Fibroblast of skin of left biceps (primary cell): Measurements from ENCODE around the gene MPV17L.
"Not testable (repeated sequence)": the region's sequence is repeated elsewhere in the genome, so short reads cannot be mapped to it uniquely, and the experiment has no call there.

ENCODE experiments used
- DNase-seq, 2 experiments: peaks; one replicate each; pipeline ENCODE4 v3.0.0-alpha.2; 2013; ENCODE audit warnings: low read depth in 2 of 2

The MPV17L gene

GRCh38 chr16:15395631-15396508 lies at the start of gene MPV17L:
TSS of gene MPV17L (plus strand) at chr16:15395754. CDS start at chr16:15395898, 144 bp downstream.
- DNase-seq, result not testable (repeated sequence)

GRCh38 chr16:15348721-15349120 lies 46.8 kb upstream of the MPV17L start:
- DNase-seq, result not testable (repeated sequence)

GRCh38 chr16:15351251-15351650 lies 44.3 kb upstream of the MPV17L start:
- DNase-seq, result not testable (repeated sequence)

GRCh38 chr16:15351745-15352144 lies 43.8 kb upstream of the MPV17L start:
- not testable (repeated sequence) for DNase-seq

GRCh38 chr16:15352852-15353251 lies 42.7 kb upstream of the MPV17L start:
- not testable (repeated sequence) for DNase-seq

GRCh38 chr16:15354846-15355245 lies 40.7 kb upstream of the MPV17L start:
- DNase-seq, result not testable (repeated sequence)

GRCh38 chr16:15357495-15357894 lies 38.1 kb upstream of the MPV17L start:
- DNase-seq, result not testable (repeated sequence)

GRCh38 chr16:15378194-15378593 lies 17.4 kb upstream of the MPV17L start, which contains the start of gene NPIPA5:
TSS of gene NPIPA5 (minus strand) at chr16:15378294. CDS start at chr16:15378294, 0 bp downstream.
- DNase-seq, result not testable (repeated sequence)

GRCh38 chr16:15382810-15383209 lies 12.7 kb upstream of the MPV17L start:
- DNase-seq, result not testable (repeated sequence)

- not testable (repeated sequence) for DNase-seq
Measured at GRCh38 chr16:15388060-15388459, 7.5 kb upstream of the MPV17L start.

- DNase-seq, result not testable (repeated sequence)
Measured at GRCh38 chr16:15389916-15390315, 5.6 kb upstream of the MPV17L start.

GRCh38 chr16:15393025-15393424 lies 2.5 kb upstream of the MPV17L start:
- DNase-seq, result not testable (repeated sequence)

GRCh38 chr16:15396509-15396829 lies 915 bp downstream of the MPV17L start:
- not testable (repeated sequence) for DNase-seq

GRCh38 chr16:15396948-15397594 lies 1.5 kb downstream of the MPV17L start:
- DNase-seq, result no peak

GRCh38 chr16:15398618-15399316 lies 3.2 kb downstream of the MPV17L start:
- DNase-seq, result no peak

GRCh38 chr16:15399317-15399716 lies 3.8 kb downstream of the MPV17L start:
- DNase-seq, result no peak

- DNase-seq, result not testable (repeated sequence)
Measured at GRCh38 chr16:15400314-15400713, 4.8 kb downstream of the MPV17L start.

- DNase-seq, result no peak
Measured at GRCh38 chr16:15401972-15402371, 6.4 kb downstream of the MPV17L start.

- DNase-seq, result no peak
Measured at GRCh38 chr16:15403392-15403995, 7.9 kb downstream of the MPV17L start.

GRCh38 chr16:15404091-15404490 lies 8.5 kb downstream of the MPV17L start:
- DNase-seq, result not testable (repeated sequence)

- no peak for DNase-seq
Measured at GRCh38 chr16:15404792-15405191, 9.2 kb downstream of the MPV17L start.

- DNase-seq, result not testable (repeated sequence)
Measured at GRCh38 chr16:15407756-15408155, 12.2 kb downstream of the MPV17L start.
